Common myeloid progenitor, CD34-positive (primary cell): ENCODE data around the gene C8B.

Experiments used
- CTCF ChIA-PET: fragments of 350-600 bp; sonication (Branson Sonifier 250); formaldehyde crosslinking; loops from one replicate; lab custom pipeline; 2021; ENCODE audit warnings: antibody characterized with exemption; lab: Charles Lee
- POLR2A ChIA-PET: fragments of 350-600 bp; sonication (Branson Sonifier 250); formaldehyde crosslinking; loops from one replicate; lab custom pipeline; 2021; ENCODE audit warnings: antibody characterized with exemption; lab: Charles Lee
- DNase-seq, 3 donors: peaks; one replicate each; pipeline versions ENCODE4 v3.0.0 to v3.0.0-alpha.2; 2013
- H3K27ac ChIP-seq, 2 experiments: 1 replicate in 1 of 2; 2 replicates in 1 of 2; pipeline ENCODE4 v1.7.0; 2013; ENCODE audit warnings: inconsistent platforms in 2 of 2, low read length in 2 of 2, mild to moderate bottlenecking in 2 of 2, low read depth in 1 of 2, moderate library complexity in 1 of 2; ENCODE audit not compliant: severe bottlenecking in 2 of 2, insufficient read depth in 1 of 2, poor library complexity in 1 of 2
- H3K27me3 ChIP-seq, 5 experiments: replicated peaks in 2 of 5; 1 replicate in 3 of 5; 2 replicates in 2 of 5; pipeline versions ENCODE4 v1.6.1 to v1.7.0; 2013; ENCODE audit warnings: low read length in 4 of 5, mild to moderate bottlenecking in 2 of 5, moderate library complexity in 2 of 5, inconsistent platforms in 1 of 5; ENCODE audit not compliant: insufficient read depth in 5 of 5, control insufficient read depth in 4 of 5
- H3K36me3 ChIP-seq, 4 experiments: 1 replicate in 2 of 4; 2 replicates in 2 of 4; pipeline versions ENCODE4 v1.6.1 to v1.7.0; 2013; ENCODE audit warnings: low read length in 3 of 4, control low read depth in 1 of 4, mild to moderate bottlenecking in 1 of 4; ENCODE audit not compliant: control insufficient read depth in 4 of 4, insufficient read depth in 4 of 4
- H3K4me1 ChIP-seq, 4 experiments: 1 replicate in 3 of 4; 2 replicates in 1 of 4; pipeline versions ENCODE4 v1.6.1 to v1.7.1; 2013; ENCODE audit warnings: low read length in 3 of 4, mild to moderate bottlenecking in 3 of 4, control low read depth in 1 of 4, inconsistent platforms in 1 of 4, moderate library complexity in 1 of 4; ENCODE audit not compliant: control insufficient read depth in 4 of 4, insufficient read depth in 4 of 4; ENCODE audit errors: control extremely low read depth in 1 of 4
- H3K4me3 ChIP-seq, 7 experiments: 1 replicate in 4 of 7; 2 replicates in 3 of 7; pipeline versions ENCODE4 v1.5.1 to v1.7.0; 2013; ENCODE audit warnings: mild to moderate bottlenecking in 7 of 7, low read length in 6 of 7, moderate library complexity in 6 of 7, inconsistent platforms in 2 of 7, low read depth in 2 of 7, control low read depth in 1 of 7; ENCODE audit not compliant: insufficient read depth in 4 of 7, control insufficient read depth in 1 of 7; ENCODE audit errors: extremely low read depth in 1 of 7
- H3K9me3 ChIP-seq, 5 experiments: 1 replicate in 4 of 5; 2 replicates in 1 of 5; pipeline versions ENCODE4 v1.6.1 to v1.7.1; 2013; ENCODE audit warnings: low read length in 4 of 5, mild to moderate bottlenecking in 2 of 5, inconsistent platforms in 1 of 5, low read depth in 1 of 5, moderate library complexity in 1 of 5; ENCODE audit not compliant: control insufficient read depth in 4 of 5, insufficient read depth in 2 of 5; ENCODE audit errors: control extremely low read depth in 1 of 5
- WGBS: methylation state at CpG from one replicate; pipeline ENCODE4 v1.1.5; 2013; ENCODE audit not compliant: insufficient coverage; 5-methylcytosine and 5-hydroxymethylcytosine counted together

C8B gene

GRCh38 chr1:56920591-56921001 lies 45.2 kb downstream of the C8B start:
- H3K27ac ChIP-seq, result no peak overlapping the region
- no peaks in the 10 kb centered on the region for H3K36me3 ChIP-seq
- DNase-seq, result no peak
- peaks cover 0 to 2% (median 0%) of the 10 kb centered on the region in 5 experiments for H3K9me3 ChIP-seq
- H3K27me3 ChIP-seq, result peaks cover 0 to 3% (median 0%) of the 10 kb centered on the region in 5 experiments
- ChIA-PET POLR2A (no interaction called here), CTCF (no interaction called here)
- H3K4me1 ChIP-seq, result no peaks in the 10 kb centered on the region
- no CpG with 5 or more reads among the region's 2 CpGs for WGBS
- no peak overlapping the region for H3K4me3 ChIP-seq

- H3K27me3 ChIP-seq, result peaks cover 0 to 3% (median 0%) of the 10 kb centered on the region in 5 experiments
- no peaks in the 10 kb centered on the region for H3K36me3 ChIP-seq
- no peak overlapping the region for H3K27ac ChIP-seq
- WGBS, result 82% methylated on average over 5 of the region's 5 CpGs
- H3K4me3 ChIP-seq, result no peak overlapping the region
- DNase-seq, result no peak
- H3K4me1 ChIP-seq, result no peaks in the 10 kb centered on the region
- ChIA-PET CTCF (no interaction called here), POLR2A (no interaction called here)
- peaks cover 0 to 2% (median 0%) of the 10 kb centered on the region in 5 experiments for H3K9me3 ChIP-seq
Observed at GRCh38 chr1:56917356-56917755, 48.5 kb downstream of the C8B start.

- POLR2A ChIA-PET, result no interaction called here
- H3K9me3 ChIP-seq, result peaks cover 0 to 2% (median 0%) of the 10 kb centered on the region in 5 experiments
- CTCF ChIA-PET, result no interaction called here
- no peaks in the 10 kb centered on the region for H3K4me1 ChIP-seq
- WGBS, result 88% methylated on average over 3 of the region's 3 CpGs
- no peak for DNase-seq
- H3K27ac ChIP-seq, result no peak overlapping the region
- H3K4me3 ChIP-seq, result no peak overlapping the region
- no peaks in the 10 kb centered on the region for H3K36me3 ChIP-seq
- H3K27me3 ChIP-seq, result peaks cover 0 to 2% (median 0%) of the 10 kb centered on the region in 5 experiments
Observed at GRCh38 chr1:56916630-56917029, 49.2 kb downstream of the C8B start.

- 69% methylated on average over 4 of the region's 4 CpGs for WGBS
- H3K9me3 ChIP-seq, result peaks cover 0 to 2% (median 0%) of the 10 kb centered on the region in 5 experiments
- CTCF ChIA-PET, result no interaction called here
- no peak for DNase-seq
- no peaks in the 10 kb centered on the region for H3K36me3 ChIP-seq
- H3K27me3 ChIP-seq, result peaks cover 0 to 2% (median 0%) of the 10 kb centered on the region in 5 experiments
- H3K27ac ChIP-seq, result no peak overlapping the region
- POLR2A ChIA-PET, result no interaction called here
- H3K4me1 ChIP-seq, result no peaks in the 10 kb centered on the region
- no peak overlapping the region for H3K4me3 ChIP-seq
Observed at GRCh38 chr1:56915960-56916359, 49.9 kb downstream of the C8B start.

GRCh38 chr1:56912325-56912724 lies 53.5 kb downstream of the C8B start:
- H3K27me3 ChIP-seq, result peaks cover 0 to 3% (median 0%) of the 10 kb centered on the region in 5 experiments
- DNase-seq, result no peak
- peaks cover 0 to 12% (median 0%) of the 10 kb centered on the region in 4 experiments for H3K4me1 ChIP-seq
- ChIA-PET POLR2A (no interaction called here), CTCF (interaction anchor here (1.3 kb wide), 1 partner anchor 10 kb away, joined by 4 read pairs; no protein-coding TSS in a partner anchor)
- peaks cover 0 to 2% (median 0%) of the 10 kb centered on the region in 5 experiments for H3K9me3 ChIP-seq
- no peak overlapping the region for H3K27ac ChIP-seq
- H3K36me3 ChIP-seq, result no peaks in the 10 kb centered on the region
- no peak overlapping the region for H3K4me3 ChIP-seq
- 98% methylated on average over 12 of the region's 12 CpGs for WGBS

GRCh38 chr1:56911098-56911938 lies 54.5 kb downstream of the C8B start:
- peaks cover 0 to 12% (median 0%) of the 10 kb centered on the region in 4 experiments for H3K4me1 ChIP-seq
- no peaks in the 10 kb centered on the region for H3K36me3 ChIP-seq
- DNase-seq, result no peak
- POLR2A ChIA-PET, result no interaction called here
- H3K9me3 ChIP-seq, result peaks cover 0 to 2% (median 0%) of the 10 kb centered on the region in 5 experiments
- no peak overlapping the region for H3K27ac ChIP-seq
- CTCF ChIA-PET, result no interaction called here
- H3K4me3 ChIP-seq, result no peak overlapping the region
- H3K27me3 ChIP-seq, result peaks cover 0 to 5% (median 0%) of the 10 kb centered on the region in 5 experiments
- WGBS, result 94% methylated on average over 7 of the region's 7 CpGs

GRCh38 chr1:56910441-56910985 lies 55.3 kb downstream of the C8B start:
- H3K4me3 ChIP-seq, result no peak overlapping the region
- CTCF ChIA-PET, result no interaction called here
- peaks cover 0 to 3% (median 0%) of the 10 kb centered on the region in 5 experiments for H3K27me3 ChIP-seq
- 61% methylated on average over 4 of the region's 4 CpGs for WGBS
- no peaks in the 10 kb centered on the region for H3K36me3 ChIP-seq
- DNase-seq, result peak in 2 of 3 donors; percentile 19 to 40
- no peak overlapping the region for H3K27ac ChIP-seq
- H3K4me1 ChIP-seq, result peaks cover 0 to 12% (median 0%) of the 10 kb centered on the region in 4 experiments
- peaks cover 0 to 2% (median 0%) of the 10 kb centered on the region in 5 experiments for H3K9me3 ChIP-seq
- POLR2A ChIA-PET, result no interaction called here
